GM18507 (cell line): Measurements from ENCODE around the gene CABP1.
"Not testable (repeated sequence)": the region's sequence is repeated elsewhere in the genome, so short reads cannot be mapped to it uniquely, and the experiment has no call there.

Source experiments
- DNase-seq: peaks from one replicate; pipeline ENCODE4 v3.0.0; 2011; ENCODE audit warnings: low read depth; ENCODE audit not compliant: insufficient read length; ENCODE audit errors: extremely low spot score
- FAIRE-seq: peaks from 2 replicates; lab custom pipeline; 2011; peaks lifted over from hg19 to GRCh38; lab: Jason Lieb, UNC

The CABP1 gene

DNA sequence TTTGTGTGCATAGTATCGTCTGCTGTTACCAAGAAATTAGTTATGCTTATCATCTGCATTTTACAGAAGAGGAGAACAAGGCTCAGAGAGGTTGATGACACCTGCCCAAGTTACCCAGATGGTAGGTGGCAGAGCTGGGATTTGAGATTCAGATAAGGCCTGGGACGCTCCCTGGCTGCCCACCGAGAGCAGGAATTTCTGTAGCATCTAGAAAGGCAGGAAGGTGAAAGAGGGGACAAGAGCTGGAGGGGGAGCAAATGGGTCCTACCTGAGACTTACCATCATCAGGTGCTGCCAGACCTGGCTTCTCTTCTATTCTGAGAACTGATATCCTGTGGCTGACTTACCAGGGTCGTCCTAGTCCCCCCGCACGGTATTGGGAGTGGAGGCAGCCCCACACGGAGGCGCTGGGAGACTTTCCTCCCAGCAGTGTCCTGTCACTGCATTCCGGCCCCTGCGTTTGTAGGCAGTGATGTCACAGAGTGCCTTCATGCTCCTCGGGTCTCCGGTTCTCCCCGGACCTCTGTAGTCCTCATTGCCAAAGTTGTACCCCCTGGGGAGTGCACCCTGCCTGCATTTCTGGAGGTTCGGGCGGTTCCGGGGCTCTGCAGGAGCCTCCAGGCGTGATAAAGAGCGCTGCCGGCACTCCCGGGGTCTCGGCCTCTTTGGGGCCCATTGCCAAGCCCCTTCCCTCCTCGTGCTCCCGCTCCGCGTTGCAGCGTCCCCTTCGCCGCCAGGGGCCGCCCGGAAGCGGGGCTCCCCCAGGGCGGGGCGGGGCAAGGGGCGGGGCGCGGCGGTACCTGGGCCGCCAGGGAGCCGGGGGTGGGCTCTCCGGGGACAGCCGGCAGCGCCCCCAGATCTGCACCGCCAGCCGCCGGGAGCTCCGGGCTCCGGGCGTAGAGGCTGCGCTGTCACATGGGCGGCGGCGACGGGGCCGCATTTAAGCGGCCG is at the start of gene CABP1:
Gene CABP1 (plus strand): TSS at position 856 of the 951 bp plus-strand sequence. CDS start 60 bp downstream, at position 916.
- peak; percentile 55 for DNase-seq
- FAIRE-seq: no peak

DNA sequence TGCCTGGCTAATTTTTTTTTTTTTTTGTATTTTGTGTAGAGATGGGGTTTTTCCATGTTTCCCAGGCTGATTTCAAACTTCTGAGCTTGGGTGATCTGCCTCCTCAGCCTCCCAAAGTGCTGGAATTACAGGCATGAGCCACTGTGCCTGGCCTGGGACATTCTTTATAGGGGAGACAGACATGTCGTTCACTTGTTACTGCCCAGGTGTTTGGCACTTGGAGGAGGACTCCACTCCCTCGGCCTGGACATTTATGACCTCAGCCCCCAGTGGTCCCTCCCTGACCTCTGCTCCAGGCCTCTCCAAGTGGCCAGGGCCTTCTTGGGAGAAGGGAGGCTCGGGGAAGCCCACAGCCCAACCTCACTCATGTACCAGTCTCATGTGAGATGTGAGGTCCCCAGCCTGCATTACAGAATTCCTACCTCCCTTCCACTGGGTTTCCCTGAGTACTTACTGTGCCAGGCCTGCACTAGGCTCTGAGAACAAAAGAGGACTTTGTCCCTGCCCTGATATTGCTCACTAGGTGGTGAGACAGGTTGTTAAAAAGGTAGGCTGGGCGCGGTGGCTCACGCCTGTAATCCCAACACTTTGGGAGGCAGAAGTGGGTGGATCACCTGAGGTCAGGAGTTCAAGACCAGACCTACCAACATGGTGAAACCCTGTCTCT is 49.6 kb upstream of the CABP1 start:
- DNase-seq: no peak
- no peak for FAIRE-seq

DNA sequence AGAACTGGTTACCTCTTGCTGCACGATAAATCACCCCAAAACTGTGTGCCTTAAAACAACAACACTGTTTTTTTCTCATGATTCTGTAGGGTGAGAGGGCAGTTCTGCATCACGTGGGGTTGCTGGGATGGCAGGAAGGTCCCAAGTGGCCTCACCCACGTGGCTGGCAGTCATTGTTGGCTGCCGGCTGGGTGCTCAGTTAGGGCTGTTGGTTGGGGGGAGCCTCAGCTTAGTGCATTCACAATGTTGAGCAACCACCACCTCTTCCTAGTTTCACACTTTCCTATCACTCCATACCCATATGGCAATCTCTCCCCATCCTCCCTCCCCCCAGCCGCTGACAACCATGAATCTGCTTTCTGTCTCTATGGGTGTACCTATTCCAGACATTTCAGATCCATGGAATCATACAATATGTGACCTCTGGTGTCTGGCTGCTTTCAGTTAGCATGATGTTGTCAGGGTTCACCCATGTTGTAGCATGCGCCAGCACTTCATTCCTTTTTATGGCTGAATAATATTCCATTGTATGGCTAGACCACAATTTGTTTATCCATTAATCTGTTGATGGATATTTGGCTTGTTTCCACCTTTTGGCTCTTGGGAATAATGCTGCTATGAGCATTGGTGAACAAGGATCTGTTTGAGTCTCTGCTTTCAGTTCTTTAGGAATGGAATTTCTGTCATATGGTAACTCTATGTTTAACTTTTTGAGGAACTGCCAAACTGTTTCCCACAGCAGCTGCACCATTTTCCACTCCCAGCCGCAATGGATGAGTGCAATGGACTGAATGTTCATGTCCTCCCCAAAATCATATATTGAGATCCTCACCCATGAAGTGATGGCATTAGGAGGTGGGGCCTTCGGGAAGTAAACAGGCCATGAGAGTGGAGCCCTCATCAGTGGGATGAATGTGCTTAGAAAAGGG is 48.0 kb upstream of the CABP1 start:
- FAIRE-seq: no peak
- no peak for DNase-seq

DNA sequence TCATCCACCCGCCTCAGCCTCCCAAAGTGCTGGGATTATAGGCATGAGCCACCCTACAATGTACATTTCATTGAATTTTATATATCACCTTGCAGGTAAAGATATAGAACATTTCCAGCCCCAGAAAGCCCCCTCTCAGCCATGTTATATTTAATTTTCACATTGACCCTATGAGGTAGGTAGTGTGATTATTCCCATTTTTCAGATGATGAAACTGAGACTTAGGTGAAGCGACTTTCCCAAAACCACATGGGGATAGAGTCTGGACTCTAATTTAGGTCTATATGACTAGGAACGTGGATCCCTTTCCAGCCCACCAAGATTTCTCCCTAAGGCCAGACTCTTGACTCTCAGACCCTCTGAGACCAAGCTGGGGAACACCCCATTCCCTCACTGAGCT is 43.5 kb upstream of the CABP1 start:
- no peak for FAIRE-seq
- no peak for DNase-seq

DNA sequence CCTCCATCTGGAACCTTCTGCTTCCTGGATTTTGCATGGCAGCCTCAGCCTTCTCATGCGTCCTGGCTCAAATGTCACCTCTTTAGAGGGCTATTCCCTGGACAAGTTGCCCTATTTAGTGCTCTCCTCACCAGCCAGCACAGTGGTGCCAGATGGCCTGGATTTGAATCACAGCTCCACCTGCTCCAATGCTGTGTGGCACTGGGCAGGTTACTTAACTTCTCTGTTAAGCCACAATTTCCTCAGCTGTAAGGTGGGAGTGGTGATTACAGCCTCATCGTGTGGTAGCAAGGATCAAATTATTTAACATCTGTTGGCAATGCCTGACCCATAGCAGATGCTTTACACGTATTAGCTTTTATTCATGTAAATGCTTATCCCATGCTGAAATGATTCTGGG is 42.6 kb upstream of the CABP1 start:
- FAIRE-seq: no peak
- DNase-seq: no peak

DNA sequence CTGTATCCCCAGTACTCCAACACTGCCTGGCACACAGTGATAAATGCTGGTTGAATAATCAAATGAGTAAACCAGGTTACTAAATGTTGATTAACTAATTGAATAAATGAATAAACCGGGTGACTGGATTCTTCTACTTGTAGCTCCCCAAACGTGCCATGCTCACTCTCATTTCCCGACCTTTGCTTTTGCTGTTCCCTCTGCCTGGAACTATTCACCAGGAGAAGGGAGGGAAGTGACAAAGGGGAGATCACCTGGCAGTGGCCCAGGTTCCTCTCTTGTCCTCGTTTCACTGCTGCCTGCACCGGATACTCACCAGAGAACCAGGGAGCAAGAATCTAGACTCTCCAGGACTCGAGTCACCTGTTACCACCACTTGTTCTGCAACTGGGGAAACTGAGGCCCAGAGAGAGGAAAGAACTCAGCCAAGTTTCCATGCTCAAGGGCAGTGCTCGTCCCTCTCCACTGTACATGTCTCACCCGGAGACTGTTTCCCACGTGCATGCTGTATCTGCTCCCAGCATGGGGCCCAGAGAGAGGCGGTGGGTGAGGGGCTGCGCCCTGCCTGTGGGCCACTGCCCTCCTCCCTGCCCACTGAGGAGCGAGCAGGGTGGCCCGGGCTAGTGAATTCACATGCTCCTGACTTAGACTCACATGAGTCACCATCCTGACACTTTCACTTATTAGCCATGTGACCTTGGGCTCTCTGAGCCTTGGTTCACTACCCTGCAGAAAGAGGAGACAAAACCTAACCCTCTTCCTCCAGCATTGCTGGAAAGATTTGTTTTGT is 41.6 kb upstream of the CABP1 start:
- no peak for FAIRE-seq
- DNase-seq: no peak

DNA sequence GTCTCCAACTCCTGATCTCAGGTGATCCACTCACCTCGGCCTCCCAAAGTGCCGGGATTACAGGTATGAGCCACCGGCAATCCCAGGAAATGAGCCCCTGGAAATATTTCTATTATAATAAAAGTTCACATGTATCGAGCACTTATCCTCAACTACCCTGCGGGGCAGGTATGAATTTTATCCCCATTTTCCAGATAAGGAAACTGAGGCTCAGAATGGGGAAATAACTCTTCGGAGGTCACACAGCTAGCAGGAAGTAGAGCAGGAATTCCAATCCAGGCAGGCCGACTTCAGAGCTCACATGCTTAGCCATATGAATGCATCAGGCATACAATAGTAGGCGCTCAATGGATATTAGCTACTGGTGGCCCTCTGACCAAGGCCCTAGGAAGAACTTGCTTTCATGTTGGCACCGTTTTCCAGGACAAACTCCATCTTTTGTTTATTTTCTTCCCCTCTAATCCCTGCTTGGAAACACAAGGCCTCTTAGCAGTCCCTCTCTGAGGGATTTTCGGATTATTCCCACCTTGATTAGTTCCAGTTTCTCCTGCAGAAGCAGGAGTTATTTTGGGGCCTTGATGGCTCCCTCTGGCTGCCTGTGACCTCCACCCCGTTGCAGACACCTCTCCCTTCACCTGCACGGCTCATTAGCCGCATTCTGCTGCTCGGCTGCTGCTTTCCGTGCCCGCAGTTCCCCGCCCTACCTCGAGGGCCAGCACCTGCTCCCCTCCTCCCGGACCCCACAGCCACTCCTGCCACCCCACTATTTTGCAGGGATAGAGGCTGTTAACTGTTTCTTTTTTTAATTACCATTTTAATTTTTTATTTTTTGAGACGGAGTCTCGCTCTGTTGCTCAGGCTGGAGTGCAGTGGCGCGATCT is 40.5 kb upstream of the CABP1 start:
- DNase-seq (no peak), FAIRE-seq (no peak)

DNA sequence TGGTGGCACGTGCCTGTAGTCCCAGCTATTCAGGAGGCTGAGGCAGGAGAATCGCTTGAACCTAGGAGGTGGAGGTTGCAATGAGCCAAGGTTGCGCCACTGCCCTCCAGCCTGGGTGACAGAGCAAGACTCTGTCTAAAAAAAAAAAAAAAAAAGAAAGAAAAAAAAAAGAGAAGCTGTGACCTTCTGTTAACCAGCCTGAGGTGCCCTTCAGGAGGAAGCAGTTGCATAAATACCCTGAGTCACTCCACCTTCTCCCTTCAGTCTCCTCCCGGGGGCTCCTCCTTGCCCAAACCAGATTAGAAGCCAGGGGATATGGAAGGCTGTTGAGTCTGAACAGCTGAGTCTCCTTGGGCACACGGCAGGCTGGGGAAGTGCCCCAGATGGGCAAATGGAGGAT is 38.0 kb upstream of the CABP1 start:
- not testable (repeated sequence) for FAIRE-seq, DNase-seq

DNA sequence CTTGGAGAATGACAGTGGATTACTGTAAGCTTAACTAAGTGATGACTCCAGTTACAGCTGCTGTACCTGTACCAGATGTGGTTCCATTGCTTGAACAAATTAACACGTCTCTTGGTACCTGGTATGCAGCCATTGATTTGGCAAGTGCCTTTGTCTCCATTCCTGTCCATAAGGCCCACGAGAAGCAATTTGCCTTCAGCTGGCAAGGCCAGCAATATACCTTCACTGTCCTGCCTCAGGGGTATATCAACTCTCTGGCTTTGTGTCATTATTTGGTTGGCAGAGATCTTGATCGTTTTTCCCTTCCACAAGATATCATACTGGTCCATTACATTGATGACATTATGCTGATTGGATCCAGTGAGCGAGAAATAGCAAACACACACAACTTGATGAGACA is 29.9 kb upstream of the CABP1 start:
- DNase-seq (no peak), FAIRE-seq (no peak)

DNA sequence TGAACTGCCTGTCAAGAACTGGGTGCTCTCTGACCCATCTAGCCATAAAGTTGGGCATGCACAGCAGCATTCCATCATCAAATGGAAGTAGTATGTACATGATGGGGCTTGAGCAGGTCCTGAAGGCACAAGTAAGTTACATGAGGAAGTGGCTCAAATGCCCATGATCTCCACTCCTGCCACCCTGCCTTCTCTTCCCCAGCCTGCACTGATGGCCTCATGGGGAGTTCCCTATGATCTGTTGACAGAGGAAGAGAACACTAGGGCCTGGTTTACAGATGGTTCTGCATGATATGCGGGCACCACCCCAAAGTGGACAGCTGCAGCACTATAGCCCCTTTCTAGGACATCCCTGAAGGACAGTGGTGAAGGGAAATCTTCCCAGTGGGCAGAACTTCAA is 28.9 kb upstream of the CABP1 start:
- not testable (repeated sequence) for FAIRE-seq, DNase-seq

DNA sequence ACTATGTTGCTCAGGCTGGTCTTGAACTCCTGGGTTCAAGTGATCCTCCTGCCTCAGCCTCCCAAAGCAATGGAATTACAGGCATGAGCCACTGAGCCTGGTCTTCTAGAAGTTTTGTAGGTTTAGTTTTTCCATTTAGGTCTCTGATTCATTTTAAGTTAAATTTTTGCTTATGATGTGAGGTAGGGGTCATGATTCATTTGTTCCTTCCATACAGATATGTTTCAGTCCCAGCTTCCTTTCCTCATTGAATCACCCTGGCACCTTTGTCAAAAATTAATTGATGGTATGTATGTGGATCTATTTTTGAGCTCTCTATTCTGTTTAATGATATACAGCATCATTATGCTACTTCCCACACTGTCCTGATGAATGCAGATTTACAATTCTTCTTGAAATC is 25.6 kb upstream of the CABP1 start:
- DNase-seq: no peak
- no peak for FAIRE-seq

DNA sequence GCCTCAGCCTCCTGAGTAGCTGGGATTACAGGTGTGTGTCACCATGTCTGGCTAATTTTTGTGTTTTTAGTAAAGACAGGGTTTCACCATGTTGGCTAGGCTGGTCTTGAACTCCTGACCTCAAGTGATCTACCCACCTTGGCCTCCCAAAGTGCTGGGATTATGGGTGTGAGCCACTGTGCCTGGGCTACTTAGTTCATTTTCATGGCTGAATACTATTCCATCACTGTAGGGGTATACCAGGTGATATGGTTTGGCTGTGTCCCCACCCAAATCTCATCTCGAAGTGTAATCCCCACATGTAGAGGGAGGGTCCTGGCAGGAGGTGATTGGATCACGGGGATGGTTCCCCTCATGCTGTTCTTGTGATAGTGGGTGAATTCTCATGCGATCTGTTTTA is 23.2 kb upstream of the CABP1 start:
- FAIRE-seq, DNase-seq: not testable (repeated sequence)

DNA sequence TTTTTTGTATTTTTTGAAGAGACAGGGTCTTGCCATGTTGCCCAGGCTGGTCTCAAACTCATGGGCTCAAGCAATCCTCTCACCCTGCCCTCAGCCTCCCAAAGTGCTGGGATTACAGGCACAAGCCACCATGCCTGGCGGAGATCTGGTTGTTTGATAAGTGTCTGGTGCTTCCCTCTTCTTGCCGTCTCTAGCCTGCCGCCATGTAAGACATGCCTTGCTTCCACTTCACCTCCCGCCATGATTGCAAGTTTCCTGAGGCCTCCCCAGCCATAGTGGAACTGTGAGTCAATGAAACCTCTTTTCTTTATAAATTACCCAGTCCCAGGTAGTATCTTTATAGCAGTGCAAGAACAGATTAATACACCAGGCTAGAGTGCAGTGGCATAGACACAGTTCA is 22.7 kb upstream of the CABP1 start:
- FAIRE-seq, DNase-seq: not testable (repeated sequence)

DNA sequence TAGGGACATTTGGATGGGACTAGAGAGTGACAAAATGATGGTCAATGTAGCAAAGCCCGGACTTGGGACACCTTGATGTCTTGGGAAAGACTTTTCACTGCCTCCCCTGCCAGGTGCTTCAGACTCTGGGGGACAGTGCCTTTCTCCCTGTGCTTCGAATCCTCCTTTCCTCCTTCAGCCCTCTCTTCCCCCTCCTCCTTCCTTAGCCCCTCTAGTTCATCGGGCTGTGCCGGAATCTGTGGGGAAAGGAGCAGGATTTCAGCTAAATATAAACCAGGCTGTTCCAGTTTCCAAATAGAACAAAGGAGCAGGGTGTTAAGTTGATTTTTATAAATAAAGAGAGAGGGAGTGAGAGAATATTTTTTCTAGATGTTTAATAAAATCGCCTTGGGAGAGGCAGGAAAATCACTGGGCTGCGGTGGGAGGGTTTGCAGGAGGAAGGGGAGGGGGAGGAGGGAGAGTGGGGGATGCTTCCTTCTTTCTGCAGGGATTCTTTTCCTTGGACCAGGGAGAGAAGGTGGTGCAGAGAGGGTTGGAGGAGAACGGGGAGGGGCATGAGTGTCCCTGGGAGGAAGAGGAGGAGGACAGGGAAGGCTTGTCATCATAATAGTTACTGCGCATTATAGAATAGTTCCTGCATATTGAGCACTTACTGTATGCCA is 21.3 kb upstream of the CABP1 start:
- FAIRE-seq: no peak
- no peak for DNase-seq

DNA sequence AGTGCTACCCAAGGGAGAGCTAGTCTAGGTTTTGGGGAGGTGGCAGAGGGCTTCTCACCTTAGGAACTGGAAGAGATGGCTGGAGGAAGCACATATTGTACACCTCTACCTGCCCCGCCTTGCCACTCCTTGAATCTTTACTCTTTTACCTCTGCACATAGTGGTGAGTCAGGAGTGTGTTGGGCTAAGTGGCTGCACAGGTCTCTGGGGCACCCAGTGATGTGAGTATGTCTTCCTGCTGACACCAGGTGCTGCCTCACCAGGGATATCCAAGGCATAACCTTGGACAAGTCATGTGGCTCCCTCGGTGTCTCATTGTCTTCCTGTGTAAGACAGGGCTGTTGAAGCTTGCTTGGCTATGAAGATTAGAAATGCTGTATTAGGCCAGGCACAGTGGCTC is 19.8 kb upstream of the CABP1 start:
- FAIRE-seq: no peak
- no peak for DNase-seq

DNA sequence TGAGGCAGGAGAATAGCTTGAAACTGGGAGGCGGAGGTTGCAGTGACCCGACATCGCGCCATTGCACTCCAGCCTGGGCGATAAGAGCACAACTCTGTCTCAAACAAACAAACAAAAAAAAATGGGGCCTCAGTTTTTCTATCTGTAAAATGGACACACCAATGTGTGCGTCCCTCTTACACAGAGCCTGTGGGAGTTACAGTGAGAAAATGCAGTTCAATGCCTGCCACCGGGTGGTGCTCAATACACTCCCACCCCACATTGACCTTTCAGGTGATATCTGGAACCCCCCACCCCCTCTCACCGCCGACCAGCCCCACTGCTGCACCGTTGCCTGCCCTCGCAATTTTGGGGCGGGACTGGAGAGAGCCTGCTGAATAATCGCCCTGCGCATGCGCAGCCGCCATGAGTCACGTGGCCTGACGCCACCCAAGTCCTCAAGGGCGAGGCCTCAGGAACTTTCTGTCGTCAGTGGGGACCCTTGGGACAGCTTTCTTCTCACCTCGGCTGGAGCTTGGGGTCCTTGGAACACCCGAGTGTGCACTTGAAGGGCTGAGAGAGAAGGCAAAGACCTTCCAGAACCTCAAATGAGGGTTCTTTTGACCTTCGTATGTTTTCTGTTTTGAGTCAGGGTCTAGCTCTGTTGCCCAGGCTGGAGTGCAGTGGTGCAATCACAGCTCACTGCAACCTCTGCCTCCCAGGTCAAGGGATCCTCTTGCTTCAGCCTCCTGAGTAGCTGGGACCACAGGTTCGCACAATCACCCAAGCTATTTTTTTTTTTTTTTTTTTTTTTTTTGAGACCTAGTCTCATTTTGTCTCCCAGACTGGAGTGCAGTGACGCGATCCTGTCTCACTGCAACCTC is 14.6 kb upstream of the CABP1 start:
- DNase-seq: peak; percentile 15
- FAIRE-seq: no peak

DNA sequence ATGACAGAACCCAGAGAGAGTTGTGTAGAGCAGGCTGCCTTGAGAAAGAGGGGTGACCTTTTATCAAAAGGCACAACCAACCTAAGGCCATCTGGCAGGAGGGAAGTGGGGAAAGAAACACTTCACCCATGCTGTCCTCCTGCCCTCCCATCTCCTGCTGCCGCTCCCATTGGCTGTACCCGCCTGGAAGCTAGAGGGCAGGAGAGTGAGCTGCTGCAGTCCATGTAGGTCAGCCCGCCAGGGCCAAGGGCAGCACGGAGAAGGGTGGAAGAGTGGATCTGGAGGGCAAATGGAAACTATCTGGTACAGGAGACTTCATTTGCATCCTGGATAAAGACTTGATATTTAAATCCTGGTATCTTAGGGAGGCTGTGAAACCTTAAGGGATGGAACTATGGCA is 11.5 kb upstream of the CABP1 start:
- FAIRE-seq: no peak
- no peak for DNase-seq
